Prostate gland (tissue), 2 donors: ENCODE results near the gene FIBCD1.

Experiments
- POLR2A ChIP-seq: fragments of 450-650 bp; IDR thresholded peaks from one replicate; pipeline ENCODE4 v1.6.1; 2016; ENCODE audit warnings: antibody characterized with exemption, mild to moderate bottlenecking
- TF ChIP-seq, protein P1 (sequence below), 4 experiments: fragments of 200-600 bp in 2 of 4; fragments of 450-650 bp in 2 of 4; sonication (generic) in 2 of 4; IDR thresholded peaks; 1 replicate in 3 of 4; 2 replicates in 1 of 4; pipeline ENCODE4 v1.5.1; 2016 to 2019; ENCODE audit warnings: antibody characterized with exemption in 4 of 4, mild to moderate bottlenecking in 2 of 4, moderate library complexity in 2 of 4

DNA sequence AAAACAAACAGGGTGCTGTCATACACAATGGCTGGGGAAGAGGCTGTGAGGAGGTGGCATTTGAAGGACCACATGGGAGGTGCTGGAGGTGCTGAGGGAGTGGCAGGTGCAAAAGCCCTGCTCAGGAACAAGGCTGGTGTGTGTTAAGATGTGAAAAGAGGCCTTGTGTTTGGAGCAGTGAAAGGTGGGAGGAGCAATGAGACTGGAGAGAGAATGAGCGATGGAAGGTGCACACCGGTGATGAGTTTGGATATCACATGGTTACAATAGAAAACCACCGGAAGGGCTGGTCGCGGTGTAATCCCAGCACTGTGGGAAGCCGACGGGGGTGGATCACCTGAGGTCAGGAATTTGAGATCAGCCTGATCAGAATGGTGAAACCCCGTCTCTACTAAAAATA lies 9.2 kb upstream of the FIBCD1 start:
- TF ChIP-seq POLR2A = no peak
- TF ChIP-seq, protein P1, sequence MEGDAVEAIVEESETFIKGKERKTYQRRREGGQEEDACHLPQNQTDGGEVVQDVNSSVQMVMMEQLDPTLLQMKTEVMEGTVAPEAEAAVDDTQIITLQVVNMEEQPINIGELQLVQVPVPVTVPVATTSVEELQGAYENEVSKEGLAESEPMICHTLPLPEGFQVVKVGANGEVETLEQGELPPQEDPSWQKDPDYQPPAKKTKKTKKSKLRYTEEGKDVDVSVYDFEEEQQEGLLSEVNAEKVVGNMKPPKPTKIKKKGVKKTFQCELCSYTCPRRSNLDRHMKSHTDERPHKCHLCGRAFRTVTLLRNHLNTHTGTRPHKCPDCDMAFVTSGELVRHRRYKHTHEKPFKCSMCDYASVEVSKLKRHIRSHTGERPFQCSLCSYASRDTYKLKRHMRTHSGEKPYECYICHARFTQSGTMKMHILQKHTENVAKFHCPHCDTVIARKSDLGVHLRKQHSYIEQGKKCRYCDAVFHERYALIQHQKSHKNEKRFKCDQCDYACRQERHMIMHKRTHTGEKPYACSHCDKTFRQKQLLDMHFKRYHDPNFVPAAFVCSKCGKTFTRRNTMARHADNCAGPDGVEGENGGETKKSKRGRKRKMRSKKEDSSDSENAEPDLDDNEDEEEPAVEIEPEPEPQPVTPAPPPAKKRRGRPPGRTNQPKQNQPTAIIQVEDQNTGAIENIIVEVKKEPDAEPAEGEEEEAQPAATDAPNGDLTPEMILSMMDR (IDR thresholded peaks at IDR 0.05) = no peak
